IPS-18a (cell line): Measurements from ENCODE around the gene GOPC.

Source experiments
- H3K27ac ChIP-seq: one replicate; pipeline ENCODE4 v1.5.1; 2013; ENCODE audit warnings: low read length
- H3K27me3 ChIP-seq: one replicate; pipeline ENCODE4 v1.6.1; 2013; ENCODE audit warnings: mild to moderate bottlenecking, low read length; ENCODE audit not compliant: control insufficient read depth, insufficient read depth
- H3K36me3 ChIP-seq: one replicate; pipeline ENCODE4 v1.6.1; 2013; ENCODE audit warnings: low read depth, low read length; ENCODE audit not compliant: control insufficient read depth
- H3K4me1 ChIP-seq: one replicate; pipeline ENCODE4 v1.6.1; 2013; ENCODE audit warnings: low read depth, low read length; ENCODE audit not compliant: control insufficient read depth
- H3K4me3 ChIP-seq: one replicate; pipeline ENCODE4 v1.5.1; 2013; ENCODE audit warnings: low read length
- H3K9ac ChIP-seq: one replicate; pipeline ENCODE4 v1.6.1; 2013; ENCODE audit warnings: mild to moderate bottlenecking, low read length, moderate library complexity
- H3K9me3 ChIP-seq: one replicate; pipeline ENCODE4 v1.6.1; 2013; ENCODE audit warnings: low read depth, low read length; ENCODE audit not compliant: control insufficient read depth

The GOPC gene

GRCh38 chr6:117546674-117547073, 55.6 kb downstream of the GOPC start:
- H3K4me1 ChIP-seq: peaks cover 11% of the 10 kb centered on the region
- no peak overlapping the region for H3K9ac ChIP-seq
- H3K9me3 ChIP-seq: no peaks in the 10 kb centered on the region
- no peaks in the 10 kb centered on the region for H3K27me3 ChIP-seq
- no peaks in the 10 kb centered on the region for H3K36me3 ChIP-seq
- H3K4me3 ChIP-seq: no peak overlapping the region
- no peak overlapping the region for H3K27ac ChIP-seq

GRCh38 chr6:117545161-117545595, 57.1 kb downstream of the GOPC start:
- no peaks in the 10 kb centered on the region for H3K9me3 ChIP-seq
- no peak overlapping the region for H3K27ac ChIP-seq
- H3K9ac ChIP-seq: no peak overlapping the region
- H3K36me3 ChIP-seq: no peaks in the 10 kb centered on the region
- H3K4me3 ChIP-seq: no peak overlapping the region
- peaks cover 11% of the 10 kb centered on the region for H3K4me1 ChIP-seq
- H3K27me3 ChIP-seq: no peaks in the 10 kb centered on the region

GRCh38 chr6:117544716-117545115, 57.6 kb downstream of the GOPC start:
- no peaks in the 10 kb centered on the region for H3K36me3 ChIP-seq
- no peak overlapping the region for H3K4me3 ChIP-seq
- H3K4me1 ChIP-seq: peaks cover 11% of the 10 kb centered on the region
- no peak overlapping the region for H3K9ac ChIP-seq
- H3K27me3 ChIP-seq: no peaks in the 10 kb centered on the region
- no peak overlapping the region for H3K27ac ChIP-seq
- no peaks in the 10 kb centered on the region for H3K9me3 ChIP-seq

GRCh38 chr6:117542493-117542892, 59.8 kb downstream of the GOPC start:
- H3K9ac ChIP-seq: no peak overlapping the region
- no peaks in the 10 kb centered on the region for H3K9me3 ChIP-seq
- no peaks in the 10 kb centered on the region for H3K36me3 ChIP-seq
- no peaks in the 10 kb centered on the region for H3K4me1 ChIP-seq
- no peaks in the 10 kb centered on the region for H3K27me3 ChIP-seq
- no peak overlapping the region for H3K27ac ChIP-seq
- no peak overlapping the region for H3K4me3 ChIP-seq

- Histone ChIP-seq H3K27ac (no peak overlapping the region), H3K4me1 (no peaks in the 10 kb centered on the region), H3K36me3 (no peaks in the 10 kb centered on the region)
Observed at GRCh38 chr6:117540670-117541069, 61.6 kb downstream of the GOPC start.

GRCh38 chr6:117538615-117539014, 63.7 kb downstream of the GOPC start:
- Histone ChIP-seq H3K36me3 (no peaks in the 10 kb centered on the region), H3K27me3 (no peaks in the 10 kb centered on the region), H3K4me1 (no peaks in the 10 kb centered on the region), H3K9me3 (no peaks in the 10 kb centered on the region), H3K9ac (no peak overlapping the region), H3K4me3 (no peak overlapping the region), H3K27ac (no peak overlapping the region)

More at GRCh38 chr6:117540670-117541069, 61.6 kb downstream of the GOPC start:
- Histone ChIP-seq H3K9me3 (no peaks in the 10 kb centered on the region), H3K4me3 (no peak overlapping the region), H3K27me3 (no peaks in the 10 kb centered on the region), H3K9ac (no peak overlapping the region)

- H3K36me3 ChIP-seq: no peaks in the 10 kb centered on the region
- H3K9ac ChIP-seq: no peak overlapping the region
- no peaks in the 10 kb centered on the region for H3K4me1 ChIP-seq
- H3K9me3 ChIP-seq: no peaks in the 10 kb centered on the region
- no peaks in the 10 kb centered on the region for H3K27me3 ChIP-seq
- no peak overlapping the region for H3K4me3 ChIP-seq
- no peak overlapping the region for H3K27ac ChIP-seq
Observed at GRCh38 chr6:117536317-117536716, 66.0 kb downstream of the GOPC start.

- H3K4me1 ChIP-seq: no peaks in the 10 kb centered on the region
- H3K27ac ChIP-seq: no peak overlapping the region
- H3K9ac ChIP-seq: no peak overlapping the region
- no peaks in the 10 kb centered on the region for H3K36me3 ChIP-seq
- H3K27me3 ChIP-seq: no peaks in the 10 kb centered on the region
- no peaks in the 10 kb centered on the region for H3K9me3 ChIP-seq
- H3K4me3 ChIP-seq: no peak overlapping the region
Observed at GRCh38 chr6:117534974-117535373, 67.3 kb downstream of the GOPC start.

GRCh38 chr6:117533775-117534174, 68.5 kb downstream of the GOPC start:
- no peaks in the 10 kb centered on the region for H3K36me3 ChIP-seq
- H3K4me1 ChIP-seq: no peaks in the 10 kb centered on the region

GRCh38 chr6:117531809-117532725, 70.2 kb downstream of the GOPC start:
- no peak overlapping the region for H3K9ac ChIP-seq
- no peaks in the 10 kb centered on the region for H3K27me3 ChIP-seq
- H3K4me3 ChIP-seq: no peak overlapping the region
- H3K36me3 ChIP-seq: no peaks in the 10 kb centered on the region
- H3K27ac ChIP-seq: no peak overlapping the region
- no peaks in the 10 kb centered on the region for H3K4me1 ChIP-seq
- H3K9me3 ChIP-seq: no peaks in the 10 kb centered on the region

More at GRCh38 chr6:117533775-117534174, 68.5 kb downstream of the GOPC start:
- Histone ChIP-seq H3K4me3 (no peak overlapping the region), H3K27me3 (no peaks in the 10 kb centered on the region), H3K27ac (no peak overlapping the region), H3K9ac (no peak overlapping the region), H3K9me3 (no peaks in the 10 kb centered on the region)

- H3K27me3 ChIP-seq: no peaks in the 10 kb centered on the region
Observed at GRCh38 chr6:117531346-117531745, 71.0 kb downstream of the GOPC start.

More at GRCh38 chr6:117531346-117531745, 71.0 kb downstream of the GOPC start:
- Histone ChIP-seq H3K9ac (no peak overlapping the region), H3K9me3 (no peaks in the 10 kb centered on the region), H3K36me3 (no peaks in the 10 kb centered on the region), H3K27ac (no peak overlapping the region), H3K4me3 (no peak overlapping the region), H3K4me1 (no peaks in the 10 kb centered on the region)
